Fibroblast of mammary gland (primary cell): ENCODE measurements around the gene ABHD12B.

Experiments used
- DNase-seq: peaks from one replicate; pipeline ENCODE4 v3.0.0-alpha.2; 2010; ENCODE audit warnings: low read depth
- H3K4me3 ChIP-seq: 2 replicates; pipeline ENCODE4 v1.5.1; 2011; ENCODE audit warnings: low read depth, mild to moderate bottlenecking, low read length, moderate library complexity; ENCODE audit not compliant: control insufficient read depth
- CTCF ChIP-seq: conservative IDR thresholded peaks from 2 replicates; pipeline ENCODE4 v1.5.1; 2011; ENCODE audit warnings: low read depth, low read length, inconsistent platforms; ENCODE audit not compliant: control insufficient read depth, insufficient read depth

Gene ABHD12B

GRCh38 chr14:50871228-50871627 lies 625 bp upstream of the ABHD12B start:
- no peak for DNase-seq
- H3K4me3 ChIP-seq: no peak overlapping the region
- TF ChIP-seq CTCF: no peak

GRCh38 chr14:50874757-50875156 lies 2.9 kb downstream of the ABHD12B start:
- no peak for TF ChIP-seq CTCF
- DNase-seq: no peak
- no peak overlapping the region for H3K4me3 ChIP-seq

- no peak for TF ChIP-seq CTCF
- no peak overlapping the region for H3K4me3 ChIP-seq
- peak; percentile 70 for DNase-seq
Observed at GRCh38 chr14:50875359-50876070, 3.7 kb downstream of the ABHD12B start.

- DNase-seq: no peak
- H3K4me3 ChIP-seq: no peak overlapping the region
- no peak for TF ChIP-seq CTCF
Observed at GRCh38 chr14:50882932-50883826, 11.3 kb downstream of the ABHD12B start.

- no peak for DNase-seq
- no peak overlapping the region for H3K4me3 ChIP-seq
- TF ChIP-seq CTCF: no peak
Observed at GRCh38 chr14:50883827-50884197, 12.0 kb downstream of the ABHD12B start.

GRCh38 chr14:50887476-50887875 lies 15.6 kb downstream of the ABHD12B start:
- H3K4me3 ChIP-seq: no peak overlapping the region
- TF ChIP-seq CTCF: no peak
- DNase-seq: no peak
